HG03342 (cell line): ENCODE results near the gene LRRTM1.

Experiments used
- ATAC-seq: cut with Tn5 transposase; IDR thresholded peaks from one replicate; pipeline ENCODE4 v1.9.1; 2021; ENCODE audit warnings: mild to moderate bottlenecking, moderate library complexity; ENCODE audit not compliant: unreplicated experiment

Gene LRRTM1

GRCh38 chr2:80303909-80304837 is at the start of gene LRRTM1:
LRRTM1 (minus strand) TSS chr2:80304752; CDS start chr2:80303819, 933 bp downstream.
- ATAC-seq = no peak

GRCh38 chr2:80351231-80351630 is 46.7 kb upstream of the LRRTM1 start:
- ATAC-seq = no peak

GRCh38 chr2:80348953-80349352 is 44.4 kb upstream of the LRRTM1 start:
- ATAC-seq = no peak

- no peak for ATAC-seq
These were observed 43.5 kb upstream of the LRRTM1 start for GRCh38 chr2:80348078-80348477.

GRCh38 chr2:80340022-80340421 is 35.5 kb upstream of the LRRTM1 start:
- ATAC-seq = no peak

- no peak for ATAC-seq
These were observed 34.2 kb upstream of the LRRTM1 start for GRCh38 chr2:80338794-80339193.

- ATAC-seq = no peak
These were observed 30.9 kb upstream of the LRRTM1 start for GRCh38 chr2:80335411-80335810.

- no peak for ATAC-seq
These were observed 29.3 kb upstream of the LRRTM1 start for GRCh38 chr2:80333886-80334285.

- ATAC-seq = no peak
These were observed 26.2 kb upstream of the LRRTM1 start for GRCh38 chr2:80330527-80331450.

GRCh38 chr2:80329491-80329890 is 24.9 kb upstream of the LRRTM1 start:
- ATAC-seq = no peak

- ATAC-seq = no peak
These were observed 23.6 kb upstream of the LRRTM1 start for GRCh38 chr2:80328159-80328571.

- ATAC-seq = no peak
These were observed 22.3 kb upstream of the LRRTM1 start for GRCh38 chr2:80326861-80327260.

GRCh38 chr2:80326214-80326613 is 21.7 kb upstream of the LRRTM1 start:
- ATAC-seq = no peak

GRCh38 chr2:80324525-80324924 is 20.0 kb upstream of the LRRTM1 start:
- ATAC-seq = no peak

GRCh38 chr2:80323610-80324009 is 19.1 kb upstream of the LRRTM1 start:
- ATAC-seq = no peak

- no peak for ATAC-seq
These were observed 18.4 kb upstream of the LRRTM1 start for GRCh38 chr2:80322958-80323357.

GRCh38 chr2:80322311-80322920 is 17.9 kb upstream of the LRRTM1 start:
- ATAC-seq = no peak

GRCh38 chr2:80312282-80312839 is 7.8 kb upstream of the LRRTM1 start:
- no peak for ATAC-seq

GRCh38 chr2:80311304-80311703 is 6.8 kb upstream of the LRRTM1 start:
- ATAC-seq = no peak

- ATAC-seq = no peak
These were observed 1.3 kb downstream of the LRRTM1 start for GRCh38 chr2:80303006-80303908.
